Neural progenitor cell (in vitro differentiated cells): ENCODE results near the gene TUBA8.

Experiments used
- EZH2 ChIP-seq: fragments of 200-600 bp; sonication (generic); IDR thresholded peaks from 2 replicates; pipeline ENCODE4 v1.6.1; 2017; ENCODE audit warnings: antibody characterized with exemption, mild to moderate bottlenecking, moderate library complexity
- TF ChIP-seq, protein P1 (sequence below): fragments of 200-600 bp; sonication (generic); IDR thresholded peaks from 2 replicates; pipeline ENCODE4 v1.5.1; 2017; ENCODE audit warnings: antibody characterized with exemption, mild to moderate bottlenecking

DNA sequence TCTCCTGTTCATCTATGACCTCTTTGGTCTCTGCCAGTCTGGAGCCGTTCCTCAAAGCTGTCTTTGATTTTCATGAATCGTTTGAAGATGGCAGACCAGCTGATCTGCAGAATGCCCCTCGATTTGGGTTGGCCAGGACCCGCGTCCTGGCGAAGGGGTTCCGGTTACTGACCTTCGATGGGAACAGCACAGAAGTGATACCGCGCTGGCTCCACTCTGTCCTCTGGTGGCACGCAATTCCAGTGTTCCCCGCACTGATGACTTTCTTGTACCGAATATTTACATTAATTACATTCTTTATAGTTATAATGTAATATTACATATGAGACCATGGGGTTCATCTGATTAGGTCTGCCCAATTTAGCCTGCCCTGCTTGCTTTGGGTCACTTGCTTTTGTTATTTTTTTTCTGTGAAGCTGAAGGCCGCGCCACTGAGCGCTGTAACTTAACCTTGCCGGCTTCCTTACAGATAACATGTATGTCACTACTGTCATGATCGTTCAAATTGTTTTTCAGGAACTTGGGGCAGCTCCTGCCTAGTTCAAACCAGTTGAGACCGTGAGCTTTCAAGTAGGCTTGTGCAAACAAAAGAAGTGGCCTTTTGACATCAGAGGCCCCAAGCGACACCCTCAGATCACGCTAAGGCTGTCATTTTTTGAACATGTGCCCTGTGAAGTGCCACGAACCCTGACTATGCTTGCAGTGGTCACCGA, 35.2 kb downstream of the TUBA8 start:
- TF ChIP-seq, protein P1, sequence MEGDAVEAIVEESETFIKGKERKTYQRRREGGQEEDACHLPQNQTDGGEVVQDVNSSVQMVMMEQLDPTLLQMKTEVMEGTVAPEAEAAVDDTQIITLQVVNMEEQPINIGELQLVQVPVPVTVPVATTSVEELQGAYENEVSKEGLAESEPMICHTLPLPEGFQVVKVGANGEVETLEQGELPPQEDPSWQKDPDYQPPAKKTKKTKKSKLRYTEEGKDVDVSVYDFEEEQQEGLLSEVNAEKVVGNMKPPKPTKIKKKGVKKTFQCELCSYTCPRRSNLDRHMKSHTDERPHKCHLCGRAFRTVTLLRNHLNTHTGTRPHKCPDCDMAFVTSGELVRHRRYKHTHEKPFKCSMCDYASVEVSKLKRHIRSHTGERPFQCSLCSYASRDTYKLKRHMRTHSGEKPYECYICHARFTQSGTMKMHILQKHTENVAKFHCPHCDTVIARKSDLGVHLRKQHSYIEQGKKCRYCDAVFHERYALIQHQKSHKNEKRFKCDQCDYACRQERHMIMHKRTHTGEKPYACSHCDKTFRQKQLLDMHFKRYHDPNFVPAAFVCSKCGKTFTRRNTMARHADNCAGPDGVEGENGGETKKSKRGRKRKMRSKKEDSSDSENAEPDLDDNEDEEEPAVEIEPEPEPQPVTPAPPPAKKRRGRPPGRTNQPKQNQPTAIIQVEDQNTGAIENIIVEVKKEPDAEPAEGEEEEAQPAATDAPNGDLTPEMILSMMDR, result no peak
- TF ChIP-seq EZH2, result no peak
